OCI-LY1 (cell line): ENCODE measurements around the gene CPPED1.

Experiments
- H2AFZ ChIP-seq: fragments of 200-600 bp; sonication (generic), shearing (Covaris generic); 2 replicates; pipeline ENCODE4 v1.6.0; 2014; ENCODE audit warnings: antibody characterized with exemption, mild to moderate bottlenecking, low read length
- H3F3A ChIP-seq: fragments of 200-600 bp; sonication (generic), shearing (Covaris generic); 2 replicates; pipeline ENCODE4 v1.6.0; 2014; ENCODE audit warnings: mild to moderate bottlenecking, antibody characterized with exemption, low read length, moderate library complexity; ENCODE audit not compliant: insufficient read depth
- H3K27ac ChIP-seq: fragments of 200-600 bp; sonication (generic); 2 replicates; pipeline ENCODE4 v1.5.1; 2014; ENCODE audit warnings: low read length, mixed run types, mild to moderate bottlenecking, low read depth; ENCODE audit not compliant: poor library complexity, severe bottlenecking
- H3K27me3 ChIP-seq: fragments of 200-600 bp; sonication (generic); 2 replicates; pipeline ENCODE4 v1.6.0; 2014; ENCODE audit warnings: antibody characterized with exemption, mild to moderate bottlenecking, low read length, moderate library complexity; ENCODE audit not compliant: insufficient read depth
- H3K36me3 ChIP-seq: fragments of 200-600 bp; sonication (generic); 2 replicates; pipeline ENCODE4 v1.6.1; 2014; ENCODE audit warnings: mild to moderate bottlenecking, antibody characterized with exemption, low read length, moderate library complexity, mixed read lengths; ENCODE audit not compliant: insufficient read depth
- H3K4me1 ChIP-seq: fragments of 200-600 bp; sonication (generic); 2 replicates; pipeline ENCODE4 v1.5.1; 2014; ENCODE audit warnings: mild to moderate bottlenecking, low read length, moderate library complexity; ENCODE audit not compliant: insufficient read depth, severe bottlenecking
- H3K4me2 ChIP-seq: fragments of 200-600 bp; sonication (generic), shearing (Covaris generic); 2 replicates; pipeline ENCODE4 v1.6.1; 2014; ENCODE audit warnings: low read length
- H3K4me3 ChIP-seq: fragments of 200-600 bp; sonication (generic); 2 replicates; pipeline ENCODE4 v1.5.1; 2014; ENCODE audit warnings: low read length, low read depth, mild to moderate bottlenecking, mixed read lengths; ENCODE audit not compliant: poor library complexity, severe bottlenecking
- H3K79me2 ChIP-seq: fragments of 200-600 bp; shearing (Covaris generic); 2 replicates; pipeline ENCODE4 v1.6.1; 2016; ENCODE audit warnings: mixed run types, low read length, mixed read lengths; ENCODE audit not compliant: insufficient read depth
- H3K9ac ChIP-seq: fragments of 200-600 bp; sonication (generic), shearing (Covaris generic); 2 replicates; pipeline ENCODE4 v1.6.1; 2014; ENCODE audit warnings: mild to moderate bottlenecking, low read length, mixed read lengths
- H3K9me2 ChIP-seq: fragments of 200-600 bp; sonication (generic), shearing (Covaris generic); 2 replicates; pipeline ENCODE4 v1.6.1; 2014; ENCODE audit warnings: low read depth, mild to moderate bottlenecking, low read length, mixed read lengths
- H3K9me3 ChIP-seq: fragments of 200-600 bp; shearing (Covaris generic); 2 replicates; pipeline ENCODE4 v1.6.1; 2014; ENCODE audit warnings: low read length, mixed read lengths
- H4K20me1 ChIP-seq: fragments of 200-600 bp; sonication (generic), shearing (Covaris generic); 2 replicates; pipeline ENCODE4 v1.6.0; 2016; ENCODE audit warnings: mild to moderate bottlenecking, low read length; ENCODE audit not compliant: insufficient read depth
- EZH2 ChIP-seq: fragments of 200-600 bp; sonication (generic), shearing (Covaris generic); IDR thresholded peaks from 2 replicates; pipeline ENCODE4 v1.8.0; 2017; ENCODE audit warnings: borderline replicate concordance, mixed run types, mild to moderate bottlenecking, antibody characterized with exemption, low read length, moderate library complexity, mixed read lengths
- TF ChIP-seq, protein P1 (sequence below): fragments of 200-600 bp; sonication (generic), shearing (Covaris generic); IDR thresholded peaks from 2 replicates; pipeline ENCODE4 v1.5.1; 2017; ENCODE audit warnings: mild to moderate bottlenecking, antibody characterized with exemption, low read length, moderate library complexity, mixed read lengths

CPPED1 gene

GRCh38 chr16:12747261-12747660 is 56.4 kb downstream of the CPPED1 start:
- Histone ChIP-seq H3K79me2 (no peaks in the 10 kb centered on the region), H3K4me2 (no peak overlapping the region), H3K9me2 (no peaks in the 10 kb centered on the region), H3K9me3 (no peaks in the 10 kb centered on the region), H2AFZ (no peak overlapping the region), H3K9ac (no peak overlapping the region), H3K27me3 (no peaks in the 10 kb centered on the region; the same call in 1 of the 2 replicates), H3K4me3 (no peak overlapping the region), H3F3A (no peaks in the 10 kb centered on the region), H3K36me3 (no peaks in the 10 kb centered on the region), H3K27ac (no peak overlapping the region), H4K20me1 (no peaks in the 10 kb centered on the region), H3K4me1 (no peaks in the 10 kb centered on the region)
- TF ChIP-seq, protein P1, sequence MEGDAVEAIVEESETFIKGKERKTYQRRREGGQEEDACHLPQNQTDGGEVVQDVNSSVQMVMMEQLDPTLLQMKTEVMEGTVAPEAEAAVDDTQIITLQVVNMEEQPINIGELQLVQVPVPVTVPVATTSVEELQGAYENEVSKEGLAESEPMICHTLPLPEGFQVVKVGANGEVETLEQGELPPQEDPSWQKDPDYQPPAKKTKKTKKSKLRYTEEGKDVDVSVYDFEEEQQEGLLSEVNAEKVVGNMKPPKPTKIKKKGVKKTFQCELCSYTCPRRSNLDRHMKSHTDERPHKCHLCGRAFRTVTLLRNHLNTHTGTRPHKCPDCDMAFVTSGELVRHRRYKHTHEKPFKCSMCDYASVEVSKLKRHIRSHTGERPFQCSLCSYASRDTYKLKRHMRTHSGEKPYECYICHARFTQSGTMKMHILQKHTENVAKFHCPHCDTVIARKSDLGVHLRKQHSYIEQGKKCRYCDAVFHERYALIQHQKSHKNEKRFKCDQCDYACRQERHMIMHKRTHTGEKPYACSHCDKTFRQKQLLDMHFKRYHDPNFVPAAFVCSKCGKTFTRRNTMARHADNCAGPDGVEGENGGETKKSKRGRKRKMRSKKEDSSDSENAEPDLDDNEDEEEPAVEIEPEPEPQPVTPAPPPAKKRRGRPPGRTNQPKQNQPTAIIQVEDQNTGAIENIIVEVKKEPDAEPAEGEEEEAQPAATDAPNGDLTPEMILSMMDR = no peak
- no peak for TF ChIP-seq EZH2

- Histone ChIP-seq H3K9ac (no peak overlapping the region), H3K4me2 (no peak overlapping the region), H3K9me3 (no peaks in the 10 kb centered on the region), H3F3A (no peaks in the 10 kb centered on the region), H4K20me1 (no peaks in the 10 kb centered on the region), H3K27me3 (no peaks in the 10 kb centered on the region; the same call in 1 of the 2 replicates), H3K79me2 (no peaks in the 10 kb centered on the region), H3K4me1 (no peaks in the 10 kb centered on the region), H3K4me3 (no peak overlapping the region), H2AFZ (no peak overlapping the region), H3K27ac (no peak overlapping the region), H3K36me3 (no peaks in the 10 kb centered on the region), H3K9me2 (no peaks in the 10 kb centered on the region)
- TF ChIP-seq, protein P1 = no peak
- TF ChIP-seq EZH2 = no peak
Measured at GRCh38 chr16:12744860-12745259, 58.8 kb downstream of the CPPED1 start.

DNA sequence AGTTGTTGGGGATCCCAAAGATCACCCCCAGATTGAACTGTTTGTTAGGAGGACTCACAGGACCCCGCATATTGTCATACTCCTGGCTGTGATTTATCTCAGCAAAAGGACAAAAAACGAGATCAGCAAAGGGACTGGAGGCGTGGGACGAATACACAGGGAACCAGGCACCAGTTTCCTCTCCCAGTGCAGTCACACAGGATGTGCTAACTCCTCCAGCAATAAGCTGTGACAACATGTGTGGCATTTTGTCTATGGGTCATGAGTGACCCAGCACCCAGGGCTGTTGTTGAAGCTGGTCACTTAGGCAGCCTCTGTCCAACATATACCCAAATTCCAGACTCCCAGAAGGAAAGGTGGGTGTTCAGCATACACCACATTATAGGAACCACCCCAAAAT is 60.9 kb downstream of the CPPED1 start:
- no peaks in the 10 kb centered on the region for H3K4me1 ChIP-seq
- no peaks in the 10 kb centered on the region for H3K79me2 ChIP-seq
- no peaks in the 10 kb centered on the region; the same call in 1 of the 2 replicates for H3K27me3 ChIP-seq
- H3F3A ChIP-seq = no peaks in the 10 kb centered on the region
- H3K36me3 ChIP-seq = no peaks in the 10 kb centered on the region
- H3K9me3 ChIP-seq = no peaks in the 10 kb centered on the region
- H3K27ac ChIP-seq = no peak overlapping the region
- no peak overlapping the region for H3K9ac ChIP-seq
- H2AFZ ChIP-seq = no peak overlapping the region
- no peak overlapping the region for H3K4me2 ChIP-seq
- no peaks in the 10 kb centered on the region for H3K9me2 ChIP-seq
- H3K4me3 ChIP-seq = no peak overlapping the region
- H4K20me1 ChIP-seq = no peaks in the 10 kb centered on the region
- TF ChIP-seq, protein P1 = no peak
- TF ChIP-seq EZH2 = no peak
